Right ventricle myocardium inferior (tissue), 1 donor: ENCODE data around the gene SLC37A1. TPM values are rescaled to one million over a fixed set of nuclear protein-coding genes. Genes with fewer than 3 reads are reported as not detected.

Experiments used
- ATAC-seq: fragments of 200-7000 bp; cut with Tn5 transposase; one replicate; pipeline ENCODE4 v1.9.1; 2020; ENCODE audit warnings: mild to moderate bottlenecking, moderate library complexity
- DNase-seq: peaks from one replicate; pipeline ENCODE4 v3.0.0; 2021; ENCODE audit errors: missing footprints
- intact Hi-C: fragments of 100-400 bp; cut with DNase I; formaldehyde crosslinking; loops from one replicate; pipeline ENCODE4 v1.11.0; 2022
- total RNA-seq: library from RNA; stranded (reverse); fragmentation: NEBNext Ultra II Directional; extraction: Animal tissue kit (Norgen Biotek cat#: 25700); gene quantifications from one replicate; pipeline ENCODE4 v1.2.1, GENCODE V29; 2021
- donor health status: DM: no; HTN: yes; CAD: no; lungs with severe emphysema.

The SLC37A1 gene
- total RNA-seq, 1 donor from 2014 or later = 3.0 TPM

DNA sequence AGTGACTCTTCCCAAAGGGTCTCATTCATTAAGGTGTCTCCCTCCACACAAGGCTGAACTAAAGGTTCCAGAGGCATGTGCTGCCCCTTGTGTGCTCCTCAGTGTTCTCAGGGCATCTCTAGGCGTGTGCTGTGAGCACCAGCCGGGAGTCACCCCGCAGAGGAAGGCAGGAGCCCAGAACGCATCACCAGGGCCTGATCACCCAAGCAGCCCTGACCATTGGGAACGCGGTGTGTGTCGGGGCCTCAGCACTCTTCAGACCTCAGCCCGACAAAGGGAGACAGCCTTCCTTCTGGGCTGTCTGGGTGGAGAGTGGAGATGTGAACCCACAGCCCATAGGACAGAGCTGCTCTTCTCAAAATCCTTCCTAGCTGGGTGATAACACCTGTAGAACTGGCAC lies 9.1 kb downstream of the SLC37A1 start:
- DNase-seq = no peak
- intact Hi-C loops = loop anchor here (10.0 kb wide), 1 partner anchor 288 kb away; no protein-coding TSS in a partner anchor

DNA sequence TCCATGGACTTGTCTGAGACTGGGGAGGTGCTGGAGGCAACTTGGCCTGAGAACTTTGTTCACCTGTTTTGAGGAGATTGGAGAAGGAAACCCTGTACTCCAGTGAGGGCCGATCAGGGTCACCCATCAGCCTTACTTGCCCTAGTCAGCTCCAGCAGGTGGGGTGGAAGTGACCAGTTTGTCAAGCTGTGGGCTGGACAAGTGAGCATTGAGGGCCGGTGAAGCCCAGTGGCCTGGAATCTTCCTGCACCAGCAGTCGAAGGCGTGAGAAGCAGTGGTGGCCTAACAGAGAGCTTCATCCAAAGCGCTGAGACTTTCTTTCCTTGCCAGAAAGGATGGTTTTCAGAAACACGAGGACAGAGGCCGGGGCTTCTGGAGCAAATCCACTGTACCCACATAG lies 9.6 kb downstream of the SLC37A1 start:
- DNase-seq (no peak), ATAC-seq (no peak)
- intact Hi-C loops = loop anchor here (10.0 kb wide), 1 partner anchor 288 kb away; no protein-coding TSS in a partner anchor

More for the DNA sequence above, 9.1 kb downstream of the SLC37A1 start:
- ATAC-seq = no peak

- ATAC-seq (no peak), DNase-seq (no peak)
- intact Hi-C loops = loop anchor here (10.0 kb wide), 1 partner anchor 289 kb away; no protein-coding TSS in a partner anchor
Measured at GRCh38 chr21:42523941-42524340, 10.3 kb downstream of the SLC37A1 start.

- intact Hi-C loops = loop anchor here (10.0 kb wide), 1 partner anchor 290 kb away; no protein-coding TSS in a partner anchor
- DNase-seq (peak; percentile 74), ATAC-seq (peak; percentile 77)
Measured at GRCh38 chr21:42524341-42525028, 10.8 kb downstream of the SLC37A1 start.

DNA sequence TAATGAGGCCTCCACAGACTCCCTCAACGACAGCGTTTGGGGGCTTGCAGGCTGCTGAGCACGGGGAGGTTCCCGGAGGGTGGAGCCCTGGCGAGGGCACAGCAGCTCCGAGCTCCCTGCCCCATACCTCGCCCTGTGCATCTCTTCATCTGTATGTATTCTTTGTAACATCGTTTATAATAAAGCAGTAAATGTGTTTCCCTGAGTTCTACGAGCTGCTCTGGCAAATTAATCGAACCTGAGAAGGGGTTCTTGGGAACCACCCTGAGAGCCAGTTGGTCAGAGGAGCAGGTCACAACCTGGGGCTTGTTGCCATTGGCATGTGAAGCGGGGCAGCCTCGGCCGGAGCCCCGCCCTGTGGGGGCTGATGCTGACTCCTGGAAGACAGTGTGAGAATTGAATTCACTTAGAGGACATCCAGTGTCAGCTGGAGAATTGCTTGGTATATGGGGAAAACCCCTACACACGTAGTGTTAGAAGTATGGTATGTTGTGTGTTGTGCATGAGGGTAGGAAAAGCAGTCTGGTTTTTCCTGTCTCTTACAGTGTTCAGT lies 11.5 kb downstream of the SLC37A1 start:
- intact Hi-C loops = loop anchor here (10.0 kb wide), 1 partner anchor 290 kb away; no protein-coding TSS in a partner anchor
- ATAC-seq = no peak
- no peak for DNase-seq

DNA sequence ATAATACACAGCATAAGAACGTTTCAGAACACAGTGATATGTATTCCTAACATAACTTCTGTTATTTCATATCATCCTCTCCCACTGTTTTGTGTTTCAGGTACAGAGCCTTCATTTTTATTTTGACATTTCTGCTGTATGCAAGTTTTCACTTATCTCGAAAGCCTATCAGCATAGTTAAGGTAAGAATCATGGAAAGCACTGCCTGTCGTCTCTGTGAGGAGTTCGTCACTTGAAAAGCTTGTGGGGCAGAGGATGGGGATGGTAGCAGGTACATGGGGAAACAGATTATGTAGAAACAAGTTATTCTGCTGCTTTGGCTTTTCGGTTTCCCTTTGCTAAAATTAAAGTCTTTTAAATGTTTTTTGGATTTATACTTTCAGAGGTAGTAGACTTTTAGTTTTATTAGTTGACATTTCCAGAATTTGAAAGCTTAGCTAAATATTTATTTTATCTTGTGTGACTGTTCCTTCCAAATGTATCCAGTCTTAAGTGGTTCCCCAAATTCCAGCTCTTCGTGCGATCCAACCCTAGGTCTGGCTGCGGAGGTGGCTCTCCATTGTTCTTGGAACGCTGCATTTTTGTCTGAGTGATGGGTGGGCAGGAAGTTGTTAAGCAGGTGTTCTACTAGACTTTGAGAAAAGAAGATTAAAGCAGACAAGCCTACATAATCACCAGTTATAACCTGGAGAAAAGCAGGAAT lies 12.2 kb downstream of the SLC37A1 start:
- intact Hi-C loops = loop anchor here (10.0 kb wide), 1 partner anchor 291 kb away; no protein-coding TSS in a partner anchor
- ATAC-seq = no peak
- no peak for DNase-seq

- intact Hi-C loops = loop anchor here (10.0 kb wide), 1 partner anchor 292 kb away; no protein-coding TSS in a partner anchor
- no peak for ATAC-seq
- DNase-seq = no peak
Measured at GRCh38 chr21:42526379-42526727, 12.7 kb downstream of the SLC37A1 start.

- DNase-seq (no peak), ATAC-seq (no peak)
- intact Hi-C loops = loop anchor here (10.0 kb wide), 1 partner anchor 292 kb away; no protein-coding TSS in a partner anchor
Measured at GRCh38 chr21:42527127-42527488, 13.5 kb downstream of the SLC37A1 start.

- intact Hi-C loops = loop anchor here (10.0 kb wide), 1 partner anchor 293 kb away; no protein-coding TSS in a partner anchor
- no peak for ATAC-seq
- no peak for DNase-seq
Measured at GRCh38 chr21:42527489-42528158, 14.0 kb downstream of the SLC37A1 start.

- no peak for DNase-seq
- no peak for ATAC-seq
- intact Hi-C loops = no loop called here
Measured at GRCh38 chr21:42530167-42530518, 16.5 kb downstream of the SLC37A1 start.

- intact Hi-C loops = no loop called here
- DNase-seq (no peak), ATAC-seq (no peak)
Measured at GRCh38 chr21:42531771-42532170, 18.1 kb downstream of the SLC37A1 start.

- intact Hi-C loops = no loop called here
Measured at GRCh38 chr21:42532466-42533181, 19.0 kb downstream of the SLC37A1 start.

DNA sequence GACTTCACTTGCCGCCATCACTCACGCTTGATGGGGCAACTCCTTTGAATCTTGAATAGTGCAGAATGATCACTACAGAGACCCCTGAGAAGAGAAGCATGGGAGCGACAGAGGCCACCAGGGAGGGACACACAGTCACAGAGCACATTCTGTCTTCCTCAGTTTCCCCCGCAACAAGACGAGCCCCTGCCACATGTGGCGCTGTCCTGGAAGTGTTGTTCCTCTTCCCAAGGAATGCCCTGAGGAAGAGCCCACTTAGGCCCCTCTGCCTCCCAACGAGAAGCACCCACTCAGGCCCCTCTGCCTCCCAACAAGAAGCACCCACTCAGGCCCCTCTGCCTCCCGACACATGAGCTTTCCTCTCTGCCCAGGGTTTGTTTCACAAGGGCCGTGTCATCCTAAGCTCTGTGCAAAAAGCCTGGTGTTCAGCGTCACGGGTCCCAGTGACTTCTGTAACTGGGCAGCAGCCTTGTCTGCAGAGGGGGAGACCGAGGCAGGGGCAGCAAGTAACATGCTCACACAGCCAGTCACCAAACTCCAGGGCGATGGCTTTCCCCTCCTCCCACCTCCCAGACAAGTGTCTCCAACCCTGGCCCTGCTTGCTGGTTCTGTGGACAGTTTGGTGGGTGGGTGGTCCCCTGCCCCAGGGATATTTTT lies 19.8 kb downstream of the SLC37A1 start:
- intact Hi-C loops = no loop called here
- DNase-seq = no peak
- ATAC-seq = no peak

More at GRCh38 chr21:42532466-42533181, 19.0 kb downstream of the SLC37A1 start:
- ATAC-seq = peak; percentile 59
- peak; percentile 72 for DNase-seq

DNA sequence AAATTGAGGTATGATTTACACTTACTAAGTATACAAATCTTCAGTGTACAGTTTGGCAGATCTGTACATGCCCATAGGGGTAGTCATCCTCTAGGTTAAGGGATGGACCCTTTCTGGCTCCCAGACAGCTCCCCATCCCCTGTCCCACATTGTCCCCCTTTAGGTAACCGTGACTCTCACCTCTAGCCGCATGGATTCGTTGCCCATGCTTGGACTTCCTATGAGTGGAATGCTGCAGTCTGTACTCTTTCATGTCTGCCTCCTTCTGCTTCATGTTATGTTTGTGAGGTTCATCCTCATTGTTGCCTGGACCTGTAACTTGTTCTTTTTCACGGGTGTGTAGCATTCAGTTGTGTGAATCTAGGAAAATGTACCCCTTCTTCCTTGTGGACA lies 20.3 kb downstream of the SLC37A1 start:
- intact Hi-C loops = no loop called here
- no peak for ATAC-seq
- no peak for DNase-seq

- intact Hi-C loops = no loop called here
- DNase-seq = no peak
- ATAC-seq = peak; percentile 35
Measured at GRCh38 chr21:42534421-42535378, 21.0 kb downstream of the SLC37A1 start.

- intact Hi-C loops = no loop called here
- no peak for DNase-seq
- no peak for ATAC-seq
Measured at GRCh38 chr21:42535602-42536171, 22.0 kb downstream of the SLC37A1 start.

GRCh38 chr21:42536601-42537000 lies 22.9 kb downstream of the SLC37A1 start:
- intact Hi-C loops = no loop called here
- no peak for DNase-seq

More at GRCh38 chr21:42536601-42537000, 22.9 kb downstream of the SLC37A1 start:
- no peak for ATAC-seq
